H9 (cell line): ENCODE measurements around the gene MPZ. TPM values are rescaled to one million over a fixed set of nuclear protein-coding genes. Genes with fewer than 3 reads are reported as not detected.
A peak's percentile ranks its signal among the peaks of the same experiment; 100 is the strongest.

Experiments
- DNase-seq: peaks from one replicate; pipeline ENCODE4 v3.0.0-alpha.2; 2017
- H2AFZ ChIP-seq: one replicate; pipeline ENCODE4 v1.6.1; 2013; ENCODE audit warnings: mild to moderate bottlenecking, low read length, control low read depth, moderate library complexity
- H2AK5ac ChIP-seq: 2 replicates; pipeline ENCODE4 v1.6.1; 2013; ENCODE audit warnings: low read length, control low read depth, mixed read lengths; ENCODE audit not compliant: insufficient read length
- H2BK120ac ChIP-seq: one replicate; pipeline ENCODE4 v1.6.1; 2013; ENCODE audit warnings: low read depth, mild to moderate bottlenecking, low read length, control low read depth, inconsistent platforms; ENCODE audit not compliant: poor library complexity, severe bottlenecking
- H2BK12ac ChIP-seq: 2 replicates; pipeline ENCODE4 v1.6.1; 2013; ENCODE audit warnings: low read length, control low read depth, mixed read lengths, low read depth; ENCODE audit not compliant: insufficient read length
- H2BK15ac ChIP-seq: 2 replicates; pipeline ENCODE4 v1.6.1; 2013; ENCODE audit warnings: low read depth, low read length, control low read depth
- H2BK20ac ChIP-seq: one replicate; pipeline ENCODE4 v1.6.1; 2013; ENCODE audit warnings: low read depth, mild to moderate bottlenecking, low read length, control low read depth, inconsistent platforms; ENCODE audit not compliant: poor library complexity, severe bottlenecking
- H2BK5ac ChIP-seq: 2 replicates; pipeline ENCODE4 v1.6.1; 2013; ENCODE audit warnings: low read length, control low read depth, mixed read lengths; ENCODE audit not compliant: insufficient read length
- H3K14ac ChIP-seq: 2 replicates; pipeline ENCODE4 v1.6.1; 2013; ENCODE audit warnings: low read length, control low read depth; ENCODE audit not compliant: insufficient read depth
- H3K18ac ChIP-seq: 2 replicates; pipeline ENCODE4 v1.6.1; 2013; ENCODE audit warnings: low read depth, mild to moderate bottlenecking, mixed read lengths, low read length, control low read depth; ENCODE audit not compliant: insufficient read length
- H3K23ac ChIP-seq: 2 replicates; pipeline ENCODE4 v1.6.1; 2013; ENCODE audit warnings: low read length, control low read depth, mixed read lengths, low read depth; ENCODE audit not compliant: insufficient read length
- H3K23me2 ChIP-seq: 2 replicates; pipeline ENCODE4 v1.6.1; 2013; ENCODE audit warnings: low read depth, mild to moderate bottlenecking, mixed read lengths, low read length, control low read depth; ENCODE audit not compliant: insufficient read length, poor library complexity, severe bottlenecking
- H3K27ac ChIP-seq: 2 replicates; pipeline ENCODE4 v1.5.1; 2013; ENCODE audit warnings: low read length, control low read depth, mixed read lengths, low read depth; ENCODE audit not compliant: insufficient read length
- H3K27me3 ChIP-seq: 2 replicates; pipeline ENCODE4 v1.6.1; 2013; ENCODE audit warnings: low read length, control low read depth, inconsistent platforms; ENCODE audit not compliant: insufficient read depth
- H3K4ac ChIP-seq: 2 replicates; pipeline ENCODE4 v1.6.1; 2013; ENCODE audit warnings: low read depth, mild to moderate bottlenecking, control low read depth, inconsistent platforms, low read length, moderate library complexity
- H3K4me1 ChIP-seq: 2 replicates; pipeline ENCODE4 v1.6.1; 2013; ENCODE audit warnings: low read length, control low read depth, inconsistent platforms; ENCODE audit not compliant: insufficient read depth
- H3K4me2 ChIP-seq: 2 replicates; pipeline ENCODE4 v1.6.1; 2013; ENCODE audit warnings: low read length, control low read depth, mixed read lengths; ENCODE audit not compliant: insufficient read length, insufficient read depth
- H3K56ac ChIP-seq: 2 replicates; pipeline ENCODE4 v1.6.1; 2013; ENCODE audit warnings: low read depth, mild to moderate bottlenecking, mixed read lengths, low read length, control low read depth; ENCODE audit not compliant: insufficient read length
- H3K79me1 ChIP-seq: 2 replicates; pipeline ENCODE4 v1.6.1; 2013; ENCODE audit warnings: low read depth, mild to moderate bottlenecking, moderate library complexity, low read length, control low read depth, inconsistent platforms; ENCODE audit not compliant: insufficient read depth, poor library complexity, severe bottlenecking
- H3K79me2 ChIP-seq: 2 replicates; pipeline ENCODE4 v1.6.1; 2013; ENCODE audit warnings: low read length, control low read depth, inconsistent platforms; ENCODE audit not compliant: insufficient read depth
- H3K9ac ChIP-seq: 2 replicates; pipeline ENCODE4 v1.6.1; 2013; ENCODE audit warnings: low read length, control low read depth, mixed read lengths; ENCODE audit not compliant: insufficient read length; ENCODE audit errors: extremely low read depth
- H3K9me3 ChIP-seq: one replicate; pipeline ENCODE4 v1.6.1; 2013; ENCODE audit warnings: low read depth, low read length, inconsistent platforms; ENCODE audit not compliant: control insufficient read depth
- H3T11ph ChIP-seq: one replicate; pipeline ENCODE4 v1.6.1; 2013; ENCODE audit warnings: mild to moderate bottlenecking, low read length, control low read depth, inconsistent platforms
- H4K20me1 ChIP-seq: one replicate; pipeline ENCODE4 v1.6.1; 2013; ENCODE audit not compliant: control insufficient read depth, insufficient read length, insufficient read depth
- H4K5ac ChIP-seq: 2 replicates; pipeline ENCODE4 v1.6.1; 2013; ENCODE audit warnings: low read depth, mild to moderate bottlenecking, mixed read lengths, low read length, control low read depth; ENCODE audit not compliant: insufficient read length
- H4K8ac ChIP-seq: replicated peaks from 2 replicates; pipeline ENCODE4 v1.6.1; 2013; ENCODE audit warnings: low read length, control low read depth, mixed read lengths, low read depth; ENCODE audit not compliant: insufficient read length
- H4K91ac ChIP-seq: 2 replicates; pipeline ENCODE4 v1.6.1; 2013; ENCODE audit warnings: low read depth, mild to moderate bottlenecking, moderate library complexity, mixed read lengths, low read length, control low read depth; ENCODE audit not compliant: insufficient read length
- H3K27ac Mint-ChIP-seq, 3 experiments: 2 replicates in 2 of 3; 3 replicates in 1 of 3; pipeline ENCODE4 v1.8.0; 2020 to 2021; ENCODE audit warnings: mixed read lengths in 3 of 3, mild to moderate bottlenecking in 1 of 3, moderate library complexity in 1 of 3
- H3K27me3 Mint-ChIP-seq: 2 replicates; pipeline ENCODE4 v1.8.0; 2021; ENCODE audit warnings: low read depth, mild to moderate bottlenecking, moderate library complexity, mixed read lengths
- H3K36me3 Mint-ChIP-seq, 3 experiments: 2 replicates in 2 of 3; 3 replicates in 1 of 3; pipeline ENCODE4 v1.8.0; 2020 to 2021; ENCODE audit warnings: low read depth in 3 of 3, mixed read lengths in 3 of 3; ENCODE audit not compliant: insufficient read depth in 1 of 3
- H3K4me1 Mint-ChIP-seq, 2 experiments: 2 replicates each; pipeline ENCODE4 v1.8.0; 2020; ENCODE audit warnings: mixed read lengths in 2 of 2
- H3K4me3 Mint-ChIP-seq, 2 experiments: 2 replicates in 1 of 2; 3 replicates in 1 of 2; pipeline ENCODE4 v1.8.0; 2020 to 2021; ENCODE audit warnings: mild to moderate bottlenecking in 2 of 2, mixed read lengths in 2 of 2, moderate library complexity in 1 of 2
- H3K9me3 Mint-ChIP-seq, 2 experiments: 2 replicates in 1 of 2; 3 replicates in 1 of 2; pipeline ENCODE4 v1.8.0; 2020; ENCODE audit warnings: mild to moderate bottlenecking in 2 of 2, mixed read lengths in 2 of 2, moderate library complexity in 1 of 2
- WGBS: extraction: QIAGEN DNeasy Blood & Tissue Kit; methylation state at CpG from one replicate; pipeline ENCODE4 v1.1.7; 2013; ENCODE audit warnings: missing lambda C conversion rate, low lambda C conversion rate, mixed read lengths; ENCODE audit not compliant: insufficient read length; ENCODE audit errors: extremely low coverage; 5-methylcytosine and 5-hydroxymethylcytosine counted together
- total RNA-seq: library from RNA; stranded (reverse); gene quantifications from 2 replicates; pipeline ENCODE4 v1.2.1, GENCODE V29; 2021
- TF ChIP-seq, protein P1 (sequence below): fragments of 200-600 bp; sonication (generic); conservative IDR thresholded peaks from 3 replicates; pipeline ENCODE4 v1.8.0; 2021; ENCODE audit warnings: antibody characterized with exemption, mild to moderate bottlenecking

The MPZ gene
- total RNA-seq, 1 experiment from 2014 or later, result 2.7 TPM

GRCh38 chr1:161266836-161267235 is 42.9 kb downstream of the MPZ start:
- H2BK5ac ChIP-seq, result no peak overlapping the region
- H3K27ac ChIP-seq, result no peak overlapping the region
- Mint-ChIP-seq H3K27ac (peak overlapping the region in 1 of 3 experiments; percentile 70; a peak in 1 of 7 replicates), H3K36me3 (no peaks in the 10 kb centered on the region), H3K9me3 (no peaks in the 10 kb centered on the region), H3K27me3 (peaks cover 14% of the 10 kb centered on the region), H3K4me1 (peaks cover 14 to 15% of the 10 kb centered on the region in 2 experiments), H3K4me3 (no peak overlapping the region)
- H4K5ac ChIP-seq, result no peak overlapping the region
- no peak overlapping the region for H2BK15ac ChIP-seq
- H3K79me1 ChIP-seq, result no peaks in the 10 kb centered on the region
- no peak overlapping the region for H2BK12ac ChIP-seq
- H3K9ac ChIP-seq, result no peak overlapping the region
- H3K27me3 ChIP-seq, result no peaks in the 10 kb centered on the region
- H3K79me2 ChIP-seq, result no peaks in the 10 kb centered on the region
- H2AK5ac ChIP-seq, result no peak overlapping the region
- DNase-seq, result no peak
- H3K4ac ChIP-seq, result no peak overlapping the region
- no peak overlapping the region for H2BK120ac ChIP-seq
- no peaks in the 10 kb centered on the region for H3K23me2 ChIP-seq
- no peak overlapping the region for H3K23ac ChIP-seq
- TF ChIP-seq, protein P1, sequence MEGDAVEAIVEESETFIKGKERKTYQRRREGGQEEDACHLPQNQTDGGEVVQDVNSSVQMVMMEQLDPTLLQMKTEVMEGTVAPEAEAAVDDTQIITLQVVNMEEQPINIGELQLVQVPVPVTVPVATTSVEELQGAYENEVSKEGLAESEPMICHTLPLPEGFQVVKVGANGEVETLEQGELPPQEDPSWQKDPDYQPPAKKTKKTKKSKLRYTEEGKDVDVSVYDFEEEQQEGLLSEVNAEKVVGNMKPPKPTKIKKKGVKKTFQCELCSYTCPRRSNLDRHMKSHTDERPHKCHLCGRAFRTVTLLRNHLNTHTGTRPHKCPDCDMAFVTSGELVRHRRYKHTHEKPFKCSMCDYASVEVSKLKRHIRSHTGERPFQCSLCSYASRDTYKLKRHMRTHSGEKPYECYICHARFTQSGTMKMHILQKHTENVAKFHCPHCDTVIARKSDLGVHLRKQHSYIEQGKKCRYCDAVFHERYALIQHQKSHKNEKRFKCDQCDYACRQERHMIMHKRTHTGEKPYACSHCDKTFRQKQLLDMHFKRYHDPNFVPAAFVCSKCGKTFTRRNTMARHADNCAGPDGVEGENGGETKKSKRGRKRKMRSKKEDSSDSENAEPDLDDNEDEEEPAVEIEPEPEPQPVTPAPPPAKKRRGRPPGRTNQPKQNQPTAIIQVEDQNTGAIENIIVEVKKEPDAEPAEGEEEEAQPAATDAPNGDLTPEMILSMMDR, result no peak
- H3K9me3 ChIP-seq, result no peaks in the 10 kb centered on the region
- no peak overlapping the region for H3K14ac ChIP-seq
- no peak overlapping the region for H4K91ac ChIP-seq
- H4K20me1 ChIP-seq, result no peaks in the 10 kb centered on the region
- H3K18ac ChIP-seq, result no peak overlapping the region
- no peak overlapping the region for H3K4me2 ChIP-seq
- no peak overlapping the region for H3K56ac ChIP-seq
- no peak overlapping the region for H2BK20ac ChIP-seq
- H3T11ph ChIP-seq, result no peak overlapping the region
- no CpG with 5 or more reads among the region's 2 CpGs for WGBS
- H2AFZ ChIP-seq, result no peak overlapping the region
- no peak overlapping the region for H4K8ac ChIP-seq
- H3K4me1 ChIP-seq, result no peaks in the 10 kb centered on the region
